ENCODE measurements around the gene ADD3. TPM values are rescaled to one million over a fixed set of nuclear protein-coding genes. Genes with fewer than 3 reads are reported as not detected.

Gene ADD3
- total and polyA plus RNA-seq, 10 of the 15 experiments (the other 5 are each of a cell fraction or from before 2014, with no cell fraction given): 27.3 to 129 (median 67.8) TPM

GRCh38 chr10:109993551-109994330 lies 14.0 kb upstream of the ADD3 start:
- Histone ChIP-seq H3K4me3 (no peak overlapping the region), H3K4me2 (ENCODE audit: control insufficient read depth, insufficient read depth) (no peak overlapping the region), H4K20me1 (ENCODE audit: control insufficient read depth, insufficient read depth) (no peaks in the 10 kb centered on the region), H3K9ac (ENCODE audit: control insufficient read depth, insufficient read depth, low read length) (no peak overlapping the region), H3K27ac (ENCODE audit: control insufficient read depth, insufficient read depth) (no peak overlapping the region), H3K4me1 (ENCODE audit: control insufficient read depth, insufficient read depth, low read length) (peaks cover 14% of the 10 kb centered on the region), H2AFZ (ENCODE audit: control insufficient read depth, low read depth, low read length) (no peak overlapping the region), H3K79me2 (ENCODE audit: control insufficient read depth, insufficient read depth, low read length) (no peaks in the 10 kb centered on the region), H3K9me3 (replicated peaks; ENCODE audit: control insufficient read depth, insufficient read depth, low read length) (no peaks in the 10 kb centered on the region), H3K27me3 (replicated peaks in 1 of 2; ENCODE audit: control insufficient read depth in 2 of 2, insufficient read depth in 2 of 2, low read length in 1 of 2) (no peaks in the 10 kb centered on the region), H3K36me3 (ENCODE audit: control insufficient read depth in 2 of 2, insufficient read depth in 2 of 2, low read length in 1 of 2) (no peaks in the 10 kb centered on the region)
- ChIA-PET CTCF (interaction anchor here (3.7 kb wide), 1 partner anchor 21 kb away, joined by 22 read pairs; no protein-coding TSS in a partner anchor), POLR2A (interaction anchor here (0.7 kb wide), 1 partner anchor 697 kb away, joined by 7 read pairs; no protein-coding TSS in a partner anchor), RAD21 (ENCODE audit: unreplicated experiment) (no interaction called here), SMC1A (ENCODE audit: uncharacterized antibody, unreplicated experiment) (interaction anchor here (1.2 to 1.5 kb wide), 2 partner anchors 11 to 285 kb away, joined by 3 read pairs; no protein-coding TSS in a partner anchor)
- BruUV-seq (replicated peaks): no TSS peak
- TF ChIP-seq ZNF384 (IDR thresholded peaks at IDR 0.05; ENCODE audit: borderline replicate concordance, low read depth, low read length) (no peak), KAT2A (conservative IDR thresholded peaks at IDR 0.05; ENCODE audit: control insufficient read depth, low read depth, low read length) (no peak), BCL11A (IDR thresholded peaks at IDR 0.05; ENCODE audit: low read depth, low read length) (no peak), RB1 (IDR thresholded peaks at IDR 0.05; ENCODE audit: borderline replicate concordance) (no peak), NFYA (IDR thresholded peaks at IDR 0.05; ENCODE audit: borderline replicate concordance, low read depth, low read length) (no peak), STAT1 (conservative IDR thresholded peaks at IDR 0.05) (no peak)
- in situ Hi-C loops (cut with MboI): no loop called here
- intact Hi-C loops (cut with micrococcal nuclease; ENCODE audit: unreplicated experiment): no loop called here
- ATAC-seq: no peak
- WGBS (ENCODE audit: insufficient coverage, insufficient replicate concordance, low lambda C conversion rate, missing lambda C conversion rate): 88% methylated on average over 3 of the region's 7 CpGs
- no peak for FAIRE-seq
- DNase-seq (ENCODE audit: low read depth, low spot score): no peak

Data from GM12878 (cell line).